Lower leg skin (tissue), 4 donors: ENCODE data around the gene APOLD1. TPM values are rescaled to one million over a fixed set of nuclear protein-coding genes. Genes with fewer than 3 reads are reported as not detected.

Source experiments
- DNase-seq, 2 donors: peaks; one replicate each; pipeline ENCODE4 v3.0.0-alpha.2; 2019; ENCODE audit warnings: low spot score in 2 of 2
- H3K4me3 ChIP-seq: fragments of 200-600 bp; sonication (generic); 2 replicates; pipeline ENCODE4 v1.5.1; 2017; ENCODE audit warnings: mild to moderate bottlenecking, low read depth; ENCODE audit not compliant: poor library complexity, severe bottlenecking
- CTCF ChIP-seq, 3 donors: fragments of 450-650 bp; IDR thresholded peaks; one replicate each; pipeline ENCODE4 v1.5.1; 2016; ENCODE audit warnings: antibody characterized with exemption in 3 of 3, mild to moderate bottlenecking in 3 of 3, moderate library complexity in 2 of 3
- POLR2A ChIP-seq, 2 donors: fragments of 450-650 bp; IDR thresholded peaks; one replicate each; pipeline ENCODE4 v1.6.1; 2016 to 2017; ENCODE audit warnings: antibody characterized with exemption in 2 of 2, mild to moderate bottlenecking in 1 of 2, moderate library complexity in 1 of 2
- WGBS, 2 donors: methylation state at CpG; one replicate each; pipeline ENCODE4 v1.1.5; 2018; 5-methylcytosine and 5-hydroxymethylcytosine counted together
- intact Hi-C: fragments of 100-400 bp; cut with DNase I; formaldehyde crosslinking; loops from one replicate; pipeline ENCODE4 v1.15.0; 2023; ENCODE audit warnings: low total_unique reads
- total RNA-seq, 4 donors: library from RNA; depleted of rRNA; stranded (reverse); fragments of >200 nt; gene quantifications; one replicate each; pipeline ENCODE4 v1.1.0, GENCODE V29; 2016

Gene APOLD1
- total RNA-seq, 4 donors from 2014 or later: 26.1 to 89.7 (median 34.7) TPM

- TF ChIP-seq CTCF (IDR thresholded peaks at IDR 0.05) (no peak), POLR2A (IDR thresholded peaks at IDR 0.05) (no peak)
- intact Hi-C loops: no loop called here
- WGBS, 2 donors: 94 to 95% methylated on average over 7 of the region's 7 CpGs
- no peak overlapping the region for H3K4me3 ChIP-seq
- no peak for DNase-seq
These were observed 26.1 kb upstream of the APOLD1 start for GRCh38 chr12:12759234-12759915.

- DNase-seq: no peak
- intact Hi-C loops: no loop called here
- TF ChIP-seq POLR2A (IDR thresholded peaks at IDR 0.05) (no peak), CTCF (IDR thresholded peaks at IDR 0.05) (no peak)
- no peak overlapping the region for H3K4me3 ChIP-seq
These were observed 20.6 kb upstream of the APOLD1 start for GRCh38 chr12:12764824-12765223.

GRCh38 chr12:12770262-12770661 lies 15.2 kb upstream of the APOLD1 start:
- DNase-seq: no peak
- intact Hi-C loops: no loop called here
- TF ChIP-seq CTCF (IDR thresholded peaks at IDR 0.05): no peak
- TF ChIP-seq POLR2A (IDR thresholded peaks at IDR 0.05): no peak
- 96 to 98% methylated on average over 6 of the region's 6 CpGs for WGBS, 2 donors
- no peak overlapping the region for H3K4me3 ChIP-seq

GRCh38 chr12:12774791-12775190 lies 10.7 kb upstream of the APOLD1 start:
- no peak for DNase-seq
- TF ChIP-seq POLR2A (IDR thresholded peaks at IDR 0.05) (no peak), CTCF (IDR thresholded peaks at IDR 0.05) (no peak)
- intact Hi-C loops: no loop called here
- H3K4me3 ChIP-seq: no peak overlapping the region
- 46 to 70% methylated on average over 3 of the region's 3 CpGs for WGBS, 2 donors

- H3K4me3 ChIP-seq: no peak overlapping the region
- no peak for DNase-seq
- WGBS, 2 donors: 44 to 49% methylated on average over 5 of the region's 5 CpGs
- TF ChIP-seq CTCF (IDR thresholded peaks at IDR 0.05) (no peak), POLR2A (IDR thresholded peaks at IDR 0.05) (no peak)
- intact Hi-C loops: no loop called here
These were observed 9.2 kb upstream of the APOLD1 start for GRCh38 chr12:12776261-12776660.

- intact Hi-C loops: no loop called here
- TF ChIP-seq CTCF (IDR thresholded peaks at IDR 0.05) (no peak), POLR2A (IDR thresholded peaks at IDR 0.05) (no peak)
- H3K4me3 ChIP-seq: no peak overlapping the region
- WGBS, 2 donors: 90% methylated on average over 3 of the region's 3 CpGs
- no peak for DNase-seq
These were observed 8.4 kb upstream of the APOLD1 start for GRCh38 chr12:12777092-12777491.
